Camera-type eye (tissue), 1 donor: ENCODE measurements around the gene ACOT6. TPM values are rescaled to one million over a fixed set of nuclear protein-coding genes. Genes with fewer than 3 reads are reported as not detected.

Experiments used
- total RNA-seq: library from RNA; depleted of rRNA; stranded (reverse); fragments of >200 nt; gene quantifications from one replicate; pipeline ENCODE4 v1.2.3, GENCODE V29; 2014

Gene ACOT6, protein sequence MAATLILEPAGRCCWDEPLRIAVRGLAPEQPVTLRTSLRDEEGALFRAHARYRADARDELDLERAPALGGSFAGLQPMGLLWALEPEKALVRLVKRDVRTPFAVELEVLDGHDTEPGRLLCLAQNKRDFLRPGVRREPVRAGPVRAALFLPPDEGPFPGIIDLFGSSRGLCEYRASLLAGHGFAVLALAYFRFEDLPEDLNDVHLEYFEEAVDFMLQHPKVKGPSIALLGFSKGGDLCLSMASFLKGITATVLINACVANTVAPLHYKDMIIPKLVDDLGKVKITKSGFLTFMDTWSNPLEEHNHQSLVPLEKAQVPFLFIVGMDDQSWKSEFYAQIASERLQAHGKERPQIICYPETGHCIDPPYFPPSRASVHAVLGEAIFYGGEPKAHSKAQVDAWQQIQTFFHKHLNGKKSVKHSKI
- total RNA-seq, result not detected

DNA sequence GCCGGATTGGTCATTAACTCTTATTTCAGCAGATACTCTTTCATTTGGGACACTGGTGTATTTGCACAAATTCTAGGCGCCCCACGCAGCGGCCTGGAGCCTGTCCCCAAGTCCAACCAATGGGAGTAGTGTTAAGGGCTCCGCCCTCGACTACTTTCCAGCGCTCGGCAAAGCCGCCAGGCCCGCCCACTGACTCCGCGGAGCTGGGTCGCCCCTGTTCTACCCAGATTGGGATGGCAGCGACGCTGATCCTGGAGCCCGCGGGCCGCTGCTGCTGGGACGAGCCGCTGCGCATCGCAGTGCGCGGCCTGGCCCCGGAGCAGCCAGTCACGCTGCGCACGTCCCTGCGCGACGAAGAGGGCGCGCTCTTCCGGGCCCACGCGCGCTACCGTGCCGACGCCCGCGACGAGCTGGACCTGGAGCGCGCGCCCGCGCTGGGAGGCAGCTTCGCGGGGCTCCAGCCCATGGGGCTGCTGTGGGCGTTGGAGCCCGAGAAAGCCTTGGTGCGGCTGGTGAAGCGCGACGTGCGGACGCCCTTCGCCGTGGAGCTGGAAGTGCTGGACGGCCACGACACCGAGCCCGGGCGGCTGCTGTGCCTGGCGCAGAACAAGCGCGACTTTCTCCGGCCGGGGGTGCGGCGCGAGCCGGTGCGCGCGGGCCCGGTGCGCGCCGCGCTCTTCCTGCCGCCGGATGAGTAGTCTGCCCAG lies at the start of gene ACOT6:
TSS of gene ACOT6 (plus strand) at position 179 of the 707 bp plus-strand sequence. CDS start at position 234, 55 bp downstream.

DNA sequence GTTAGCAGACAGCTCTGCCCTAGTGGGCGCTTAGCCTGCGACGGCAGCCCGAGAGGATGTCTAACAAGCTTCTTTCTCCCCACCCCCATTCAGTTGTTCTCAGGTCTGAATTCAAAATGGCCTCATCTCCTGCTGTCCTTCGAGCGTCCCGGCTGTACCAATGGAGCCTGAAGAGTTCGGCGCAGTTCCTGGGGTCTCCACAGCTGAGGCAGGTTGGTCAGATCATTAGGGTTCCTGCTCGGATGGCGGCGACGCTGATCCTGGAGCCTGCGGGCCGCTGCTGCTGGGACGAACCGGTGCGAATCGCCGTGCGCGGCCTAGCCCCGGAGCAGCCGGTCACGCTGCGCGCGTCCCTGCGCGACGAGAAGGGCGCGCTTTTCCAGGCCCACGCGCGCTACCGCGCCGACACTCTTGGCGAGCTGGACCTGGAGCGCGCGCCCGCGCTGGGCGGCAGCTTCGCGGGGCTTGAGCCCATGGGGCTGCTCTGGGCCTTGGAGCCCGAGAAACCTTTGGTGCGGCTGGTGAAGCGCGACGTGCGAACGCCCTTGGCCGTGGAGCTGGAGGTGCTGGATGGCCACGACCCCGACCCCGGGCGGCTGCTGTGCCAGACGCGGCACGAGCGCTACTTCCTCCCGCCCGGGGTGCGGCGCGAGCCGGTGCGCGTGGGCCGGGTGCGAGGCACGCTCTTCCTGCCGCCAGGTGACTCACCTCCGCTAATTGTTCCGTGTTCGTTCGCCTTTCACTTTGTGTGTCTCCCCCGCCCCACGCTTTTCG lies 42.9 kb upstream of the ACOT6 start, which contains the start of gene ACOT2:
TSS of gene ACOT2 (plus strand) at position 29 of the 774 bp plus-strand sequence. CDS start at position 57, 28 bp downstream.

DNA sequence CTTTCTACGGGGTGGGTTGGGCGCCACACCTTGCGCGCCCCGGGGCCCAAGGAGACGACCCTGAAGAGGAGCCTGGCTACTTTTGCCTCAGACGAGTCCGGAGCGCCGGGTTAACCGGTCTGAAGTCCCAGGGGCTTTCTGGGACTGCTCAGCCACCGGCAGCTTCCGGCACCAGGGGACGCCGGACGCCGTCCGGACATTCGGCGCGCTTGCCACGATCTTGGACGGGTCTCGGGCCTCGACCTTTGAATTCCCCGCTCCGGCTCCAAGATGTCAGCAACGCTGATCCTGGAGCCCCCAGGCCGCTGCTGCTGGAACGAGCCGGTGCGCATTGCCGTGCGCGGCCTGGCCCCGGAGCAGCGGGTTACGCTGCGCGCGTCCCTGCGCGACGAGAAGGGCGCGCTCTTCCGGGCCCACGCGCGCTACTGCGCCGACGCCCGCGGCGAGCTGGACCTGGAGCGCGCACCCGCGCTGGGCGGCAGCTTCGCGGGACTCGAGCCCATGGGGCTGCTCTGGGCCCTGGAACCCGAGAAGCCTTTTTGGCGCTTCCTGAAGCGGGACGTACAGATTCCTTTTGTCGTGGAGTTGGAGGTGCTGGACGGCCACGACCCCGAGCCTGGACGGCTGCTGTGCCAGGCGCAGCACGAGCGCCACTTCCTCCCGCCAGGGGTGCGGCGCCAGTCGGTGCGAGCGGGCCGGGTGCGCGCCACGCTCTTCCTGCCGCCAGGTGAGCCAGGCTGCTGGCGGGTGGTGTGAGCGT lies 20.4 kb upstream of the ACOT6 start, which contains the start of gene ACOT4:
TSS of gene ACOT4 (plus strand) at position 184 of the 760 bp plus-strand sequence. CDS start at position 271, 87 bp downstream.

DNA sequence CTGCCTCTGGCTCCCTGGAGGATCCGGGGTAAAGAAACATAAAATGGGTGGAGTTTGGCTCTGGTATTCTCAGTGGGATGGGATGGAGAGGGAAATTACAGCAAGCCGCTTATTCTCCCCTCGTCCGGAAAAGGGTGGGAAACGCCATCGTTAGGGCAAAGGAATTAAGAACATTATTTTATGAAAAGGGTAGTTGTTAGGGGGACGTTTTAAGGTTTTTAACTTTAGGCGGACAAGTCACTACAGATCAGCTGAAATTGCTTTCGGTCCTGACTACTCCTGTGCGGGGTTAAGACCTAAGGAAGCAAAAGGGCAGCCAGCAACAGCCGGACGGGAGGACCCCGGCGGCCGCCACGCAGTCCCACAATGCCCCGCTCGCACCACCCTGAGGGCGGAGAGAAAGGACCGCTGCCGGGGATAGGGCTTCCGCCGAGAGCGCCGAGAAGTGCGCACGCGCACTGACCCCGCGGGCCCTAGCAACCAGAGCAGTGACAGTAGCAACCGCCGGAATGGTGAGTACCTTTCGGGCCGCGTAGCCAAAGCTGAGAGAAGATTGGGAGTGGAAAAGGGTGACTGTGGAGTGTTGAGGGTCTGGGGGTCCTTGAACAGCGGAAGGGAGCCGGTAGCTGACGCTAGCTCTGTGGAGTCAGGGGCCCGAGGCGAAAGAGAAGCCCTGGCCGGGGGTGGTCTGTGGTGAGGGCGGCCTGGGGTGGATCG lies 32.4 kb downstream of the ACOT6 start, which contains the start of gene DNAL1:
TSS of gene DNAL1 (plus strand) at position 456 of the 717 bp plus-strand sequence. CDS start at position 510, 54 bp downstream.

Other genes with a start within 250 kb of the ACOT6 start
- 63.6 TPM for gene NUMB, start 154.0 kb upstream of the ACOT6 start, total RNA-seq
- 19.5 TPM for gene RIOX1, start 121.6 kb upstream of the ACOT6 start, total RNA-seq
- 6.7 TPM for gene ACOT1, start 75.4 kb upstream of the ACOT6 start, total RNA-seq
- gene HEATR4, start 53.6 kb upstream of the ACOT6 start, total RNA-seq, result 0.38 TPM
- 22.7 TPM for gene ACOT2, start 43.3 kb upstream of the ACOT6 start, total RNA-seq
- gene ACOT4, start 20.6 kb upstream of the ACOT6 start, total RNA-seq, result 0.44 TPM
- gene DNAL1, start 32.5 kb downstream of the ACOT6 start, total RNA-seq, result 32.0 TPM
- 83.5 TPM for gene PNMA1, start 101.9 kb downstream of the ACOT6 start, total RNA-seq
- gene PTGR2, start 239.3 kb downstream of the ACOT6 start, total RNA-seq, result 22.2 TPM